ENCODE data around the gene CNR2.

GRCh38 chr1:23928789-23929188, 15.6 kb upstream of the CNR2 start:
- TF ChIP-seq ELF4 (IDR thresholded peaks at IDR 0.05) (no peak), NFRKB (IDR thresholded peaks at IDR 0.05) (no peak), FOXK2 (IDR thresholded peaks at IDR 0.05) (no peak), SP1 (IDR thresholded peaks at IDR 0.05) (no peak), BHLHE40 (IDR thresholded peaks at IDR 0.05; ENCODE audit: borderline replicate concordance) (no peak), FOXM1 (IDR thresholded peaks at IDR 0.05; ENCODE audit: borderline replicate concordance) (no peak), CTBP1 (IDR thresholded peaks at IDR 0.05; ENCODE audit: borderline replicate concordance) (no peak), TARDBP (IDR thresholded peaks at IDR 0.05) (no peak), ZNF384 (IDR thresholded peaks at IDR 0.05) (no peak)

Data from HEK293T (cell line).